OCI-LY1 (cell line): ENCODE results near the gene ERGIC1.

ENCODE experiments used
- CTCF ChIP-seq: fragments of 200-600 bp; sonication (generic), shearing (Covaris generic); IDR thresholded peaks from 2 replicates; pipeline ENCODE4 v1.5.1; 2017; ENCODE audit warnings: mild to moderate bottlenecking, antibody characterized with exemption, low read length, moderate library complexity, mixed read lengths
- EZH2 ChIP-seq: fragments of 200-600 bp; sonication (generic), shearing (Covaris generic); IDR thresholded peaks from 2 replicates; pipeline ENCODE4 v1.8.0; 2017; ENCODE audit warnings: borderline replicate concordance, mixed run types, mild to moderate bottlenecking, antibody characterized with exemption, low read length, moderate library complexity, mixed read lengths

- no peak for TF ChIP-seq CTCF
- TF ChIP-seq EZH2 = no peak
Observed at GRCh38 chr5:172941067-172941516, 107.0 kb downstream of the ERGIC1 start.
